Mucosa of rectum (tissue), 2 donors: ENCODE results near the gene GPR42.

Experiments used
- H3K27ac ChIP-seq, 2 donors: one replicate each; pipeline ENCODE4 v1.7.0; 2013; ENCODE audit warnings: inconsistent platforms in 2 of 2, low read depth in 2 of 2, low read length in 2 of 2
- H3K27me3 ChIP-seq, 2 donors: one replicate each; pipeline ENCODE4 v1.7.0; 2013; ENCODE audit warnings: low read length in 2 of 2; ENCODE audit not compliant: control insufficient read depth in 2 of 2, insufficient read depth in 2 of 2
- H3K36me3 ChIP-seq, 2 donors: one replicate each; pipeline ENCODE4 v1.7.0; 2013; ENCODE audit warnings: low read length in 2 of 2; ENCODE audit not compliant: control insufficient read depth in 2 of 2, insufficient read depth in 2 of 2
- H3K4me1 ChIP-seq, 2 donors: one replicate each; pipeline ENCODE4 v1.7.0; 2013; ENCODE audit warnings: low read length in 2 of 2, mild to moderate bottlenecking in 1 of 2; ENCODE audit not compliant: control insufficient read depth in 2 of 2, insufficient read depth in 2 of 2
- H3K4me3 ChIP-seq, 2 donors: one replicate each; pipeline ENCODE4 v1.7.0; 2013; ENCODE audit warnings: low read length in 2 of 2
- H3K9ac ChIP-seq, 2 donors: one replicate each; pipeline ENCODE4 v1.7.0; 2013; ENCODE audit warnings: low read length in 2 of 2, low read depth in 1 of 2, mild to moderate bottlenecking in 1 of 2
- H3K9me3 ChIP-seq, 2 donors: one replicate each; pipeline ENCODE4 v1.7.0; 2013; ENCODE audit warnings: low read length in 2 of 2; ENCODE audit not compliant: control insufficient read depth in 2 of 2
- donor health status: healthy.
- donor health status: Normal muscosa, but diverticular disease.

The GPR42 gene

GRCh38 chr19:35370722-35371121 lies at the start of gene GPR42:
TSS of gene GPR42 (plus strand) at chr19:35371068. CDS start at chr19:35371360, 292 bp downstream.
- Histone ChIP-seq H3K27me3 (no peaks in the 10 kb centered on the region), H3K9me3 (no peaks in the 10 kb centered on the region), H3K4me1 (no peaks in the 10 kb centered on the region), H3K27ac (no peak within 1 kb of the TSS), H3K36me3 (no peaks in the 10 kb centered on the region), H3K4me3 (no peak within 1 kb of the TSS), H3K9ac (no peak within 1 kb of the TSS)

GRCh38 chr19:35321291-35321690 lies 49.6 kb upstream of the GPR42 start:
- Histone ChIP-seq H3K4me1 (peaks cover 2 to 3% of the 10 kb centered on the region in 2 donors), H3K9ac (no peak overlapping the region), H3K27me3 (no peaks in the 10 kb centered on the region), H3K27ac (no peak overlapping the region), H3K36me3 (no peaks in the 10 kb centered on the region), H3K9me3 (no peaks in the 10 kb centered on the region), H3K4me3 (no peak overlapping the region)

GRCh38 chr19:35322014-35322413 lies 48.9 kb upstream of the GPR42 start:
- H3K27me3 ChIP-seq = no peaks in the 10 kb centered on the region
- no peaks in the 10 kb centered on the region for H3K9me3 ChIP-seq
- peaks cover 2 to 3% of the 10 kb centered on the region in 2 donors for H3K4me1 ChIP-seq
- no peak overlapping the region for H3K27ac ChIP-seq
- no peak overlapping the region for H3K4me3 ChIP-seq
- H3K36me3 ChIP-seq = no peaks in the 10 kb centered on the region
- no peak overlapping the region for H3K9ac ChIP-seq

GRCh38 chr19:35327642-35328041 lies 43.2 kb upstream of the GPR42 start:
- no peaks in the 10 kb centered on the region for H3K36me3 ChIP-seq
- no peak overlapping the region for H3K9ac ChIP-seq
- H3K27ac ChIP-seq = no peak overlapping the region
- no peaks in the 10 kb centered on the region for H3K9me3 ChIP-seq
- no peak overlapping the region for H3K4me3 ChIP-seq
- no peaks in the 10 kb centered on the region for H3K4me1 ChIP-seq
- peaks cover 0 to 4% of the 10 kb centered on the region in 2 donors for H3K27me3 ChIP-seq

- peak within 1 kb of the TSS; percentile 29 to 48 for H3K27ac ChIP-seq
- no peaks in the 10 kb centered on the region for H3K9me3 ChIP-seq
- peaks cover 0 to 5% of the 10 kb centered on the region in 2 donors for H3K27me3 ChIP-seq
- H3K36me3 ChIP-seq = no peaks in the 10 kb centered on the region
- peak within 1 kb of the TSS in 1 of 2 donors; percentile 41 for H3K4me3 ChIP-seq
- peak within 1 kb of the TSS; percentile 26 to 41 for H3K9ac ChIP-seq
- no peaks in the 10 kb centered on the region for H3K4me1 ChIP-seq
Measured at GRCh38 chr19:35328851-35329285, 42.0 kb upstream of the GPR42 start, which contains the start of gene CD22. TSS of gene CD22 (plus strand) at chr19:35329187. CDS start at chr19:35332041, 2,854 bp downstream.

- H3K27me3 ChIP-seq = peaks cover 0 to 5% of the 10 kb centered on the region in 2 donors
- H3K4me3 ChIP-seq = peak overlapping the region in 1 of 2 donors; percentile 41
- no peaks in the 10 kb centered on the region for H3K36me3 ChIP-seq
- H3K9me3 ChIP-seq = no peaks in the 10 kb centered on the region
- no peaks in the 10 kb centered on the region for H3K4me1 ChIP-seq
- H3K27ac ChIP-seq = peak overlapping the region; percentile 29 to 48
- peak overlapping the region; percentile 26 to 41 for H3K9ac ChIP-seq
Measured at GRCh38 chr19:35329323-35329722, 41.5 kb upstream of the GPR42 start.

GRCh38 chr19:35330475-35330874 lies 40.4 kb upstream of the GPR42 start:
- Histone ChIP-seq H3K36me3 (no peaks in the 10 kb centered on the region), H3K4me1 (no peaks in the 10 kb centered on the region), H3K9ac (no peak overlapping the region), H3K27ac (no peak overlapping the region), H3K9me3 (no peaks in the 10 kb centered on the region), H3K4me3 (no peak overlapping the region), H3K27me3 (peaks cover 0 to 5% of the 10 kb centered on the region in 2 donors)

GRCh38 chr19:35331551-35332214 lies 39.2 kb upstream of the GPR42 start:
- Histone ChIP-seq H3K9me3 (no peaks in the 10 kb centered on the region), H3K27me3 (peaks cover 0 to 5% of the 10 kb centered on the region in 2 donors), H3K36me3 (no peaks in the 10 kb centered on the region), H3K9ac (no peak overlapping the region), H3K4me3 (no peak overlapping the region), H3K4me1 (no peaks in the 10 kb centered on the region), H3K27ac (no peak overlapping the region)

- peaks cover 0 to 5% of the 10 kb centered on the region in 2 donors for H3K27me3 ChIP-seq
- H3K4me3 ChIP-seq = no peak overlapping the region
Measured at GRCh38 chr19:35332817-35333216, 38.1 kb upstream of the GPR42 start.

GRCh38 chr19:35334144-35334753 lies 36.6 kb upstream of the GPR42 start:
- H3K9ac ChIP-seq = no peak overlapping the region
- H3K36me3 ChIP-seq = no peaks in the 10 kb centered on the region
- H3K27me3 ChIP-seq = peaks cover 0 to 5% of the 10 kb centered on the region in 2 donors
- no peak overlapping the region for H3K4me3 ChIP-seq
- no peak overlapping the region for H3K27ac ChIP-seq
- no peaks in the 10 kb centered on the region for H3K4me1 ChIP-seq
- no peaks in the 10 kb centered on the region for H3K9me3 ChIP-seq

More at GRCh38 chr19:35332817-35333216, 38.1 kb upstream of the GPR42 start:
- Histone ChIP-seq H3K27ac (no peak overlapping the region), H3K4me1 (no peaks in the 10 kb centered on the region), H3K9me3 (no peaks in the 10 kb centered on the region), H3K9ac (no peak overlapping the region), H3K36me3 (no peaks in the 10 kb centered on the region)
